Panc1 (cell line): ENCODE measurements around the gene HSP90B1. TPM values are rescaled to one million over a fixed set of nuclear protein-coding genes. Genes with fewer than 3 reads are reported as not detected.

ENCODE experiments used
- ATAC-seq: fragments of 200-7000 bp; cut with Tn5 transposase; 2 replicates; pipeline ENCODE4 v1.9.1; 2020; ENCODE audit warnings: mild to moderate bottlenecking, moderate library complexity
- BruUV-seq: library from RNA; stranded (reverse); fragments of 400-500 nt; replicated peaks from 2 replicates; lab custom pipeline; 2021; lab: Mats Ljungman, UMichigan
- CTCF ChIA-PET: fragments of 300-600 bp; sonication (Branson Sonifier 250); formaldehyde crosslinking; loops from one replicate; lab custom pipeline; 2022; ENCODE audit warnings: antibody characterized with exemption; lab: Charles Lee
- POLR2A ChIA-PET: fragments of 300-600 bp; sonication (Branson Sonifier 250); formaldehyde crosslinking; loops from one replicate; lab custom pipeline; 2022; ENCODE audit warnings: antibody characterized with exemption; lab: Charles Lee
- DNase-seq: peaks from one replicate; pipeline ENCODE4 v3.0.0-alpha.2; 2010; ENCODE audit warnings: low read depth, low spot score
- H3K27ac ChIP-seq: 2 replicates; pipeline ENCODE4 v1.5.1; 2011; ENCODE audit warnings: mild to moderate bottlenecking, low read length, inconsistent platforms
- H3K27me3 ChIP-seq: fragments of 200-500 bp; sonication (Bioruptor generic); 2 replicates; pipeline ENCODE4 v1.6.0; 2014; ENCODE audit warnings: low read length, inconsistent platforms; ENCODE audit not compliant: control insufficient read depth, insufficient read depth
- H3K36me3 ChIP-seq: fragments of 200-500 bp; sonication (Bioruptor generic); 2 replicates; pipeline ENCODE4 v1.5.1; 2014; ENCODE audit warnings: inconsistent platforms, mild to moderate bottlenecking, low read length, moderate library complexity; ENCODE audit not compliant: control insufficient read depth, insufficient read depth
- H3K4me1 ChIP-seq: 2 replicates; pipeline ENCODE4 v1.5.1; 2011; ENCODE audit warnings: inconsistent platforms, mild to moderate bottlenecking, low read length, moderate library complexity; ENCODE audit not compliant: control insufficient read depth, insufficient read depth
- H3K4me3 ChIP-seq, 2 experiments: 2 replicates each; pipeline ENCODE4 v1.5.1; 2011 to 2012; ENCODE audit warnings: low read depth in 2 of 2, low read length in 2 of 2, mild to moderate bottlenecking in 2 of 2, inconsistent platforms in 1 of 2, moderate library complexity in 1 of 2
- H3K9me3 ChIP-seq: fragments of 200-500 bp; sonication (Bioruptor generic); 2 replicates; pipeline ENCODE4 v1.5.1; 2014; ENCODE audit warnings: low read depth, mild to moderate bottlenecking, inconsistent platforms, low read length, moderate library complexity; ENCODE audit not compliant: control insufficient read depth, insufficient read depth
- CTCF ChIP-seq: fragments of 450-650 bp; IDR thresholded peaks from 2 replicates; pipeline ENCODE4 v1.5.1; 2017; ENCODE audit warnings: mild to moderate bottlenecking
- POLR2AphosphoS5 ChIP-seq: IDR thresholded peaks from 2 replicates; pipeline ENCODE4 v1.6.1; 2012; ENCODE audit warnings: mild to moderate bottlenecking, low read depth, low read length, moderate library complexity
- REST ChIP-seq, 2 experiments: IDR thresholded peaks; 2 replicates each; pipeline ENCODE4 v1.6.1; 2011 to 2012; ENCODE audit warnings: low read depth in 2 of 2, control low read depth in 1 of 2, low read length in 1 of 2, mild to moderate bottlenecking in 1 of 2, moderate library complexity in 1 of 2; ENCODE audit not compliant: insufficient read depth in 1 of 2
- SIN3A ChIP-seq: IDR thresholded peaks from 2 replicates; pipeline ENCODE4 v1.6.1; 2012; ENCODE audit warnings: low read depth, mild to moderate bottlenecking, low read length, moderate library complexity, borderline replicate concordance; ENCODE audit not compliant: insufficient read depth
- TCF7L2 ChIP-seq: IDR thresholded peaks from 2 replicates; pipeline ENCODE4 v1.6.1; 2011; ENCODE audit warnings: mild to moderate bottlenecking, low read depth, low read length, inconsistent platforms
- in situ Hi-C: cut with HindIII; loops from 2 replicates; pipeline ENCODE4 v1.10.0; 2016; ENCODE audit warnings: low sequenced_read_pairs, low pct_unique_long_range_greater_than_20kb
- intact Hi-C: fragments of 100-400 bp; cut with micrococcal nuclease; formaldehyde crosslinking; loops from one replicate; pipeline ENCODE4 v1.10.0; 2022; ENCODE audit not compliant: unreplicated experiment
- total RNA-seq: library from RNA; stranded (reverse); gene quantifications from one replicate; pipeline ENCODE4 v1.2.1, GENCODE V29; 2021; ENCODE audit not compliant: unreplicated experiment

Gene HSP90B1
- total RNA-seq, 1 experiment from 2014 or later, result 503 TPM

- DNase-seq (no peak), ATAC-seq (no peak)
- Histone ChIP-seq H3K27me3 (no peaks in the 10 kb centered on the region), H3K36me3 (no peaks in the 10 kb centered on the region), H3K4me3 (no peak overlapping the region), H3K4me1 (no peaks in the 10 kb centered on the region), H3K27ac (no peak overlapping the region), H3K9me3 (no peaks in the 10 kb centered on the region)
- intact Hi-C loops (no loop called here), in situ Hi-C loops (no loop called here)
- ChIA-PET CTCF (no interaction called here), POLR2A (interaction anchor here (0.8 kb wide), 1 partner anchor 10 kb away, joined by 4 read pairs; no protein-coding TSS in a partner anchor)
- TF ChIP-seq TCF7L2 (no peak), CTCF (no peak), SIN3A (no peak), POLR2AphosphoS5 (no peak), REST (IDR thresholded peaks at IDR 0.05; ENCODE audit: insufficient read depth in 1 of 2, low read depth in 2 of 2, low read length in 1 of 2) (no peak)
- BruUV-seq, result no TSS peak
These were observed 28.6 kb upstream of the HSP90B1 start for GRCh38 chr12:103901518-103902173.

- in situ Hi-C loops, result no loop called here
- intact Hi-C loops, result no loop called here
- no peaks in the 10 kb centered on the region for H3K27me3 ChIP-seq
- H3K9me3 ChIP-seq, result no peaks in the 10 kb centered on the region
- H3K27ac ChIP-seq, result no peak overlapping the region
- no peaks in the 10 kb centered on the region for H3K36me3 ChIP-seq
- ATAC-seq (no peak), DNase-seq (no peak)
- no peak overlapping the region for H3K4me3 ChIP-seq
- no peaks in the 10 kb centered on the region; the same call in 1 of the 2 replicates for H3K4me1 ChIP-seq
- no peak for TF ChIP-seq SIN3A
- no peak for TF ChIP-seq POLR2AphosphoS5
- no peak for TF ChIP-seq REST (IDR thresholded peaks at IDR 0.05; ENCODE audit: insufficient read depth in 1 of 2, low read depth in 2 of 2, low read length in 1 of 2)
- TF ChIP-seq TCF7L2, result no peak
- TF ChIP-seq CTCF, result no peak
- ChIA-PET POLR2A (no interaction called here), CTCF (no interaction called here)
- no TSS peak for BruUV-seq
These were observed 26.2 kb upstream of the HSP90B1 start for GRCh38 chr12:103903993-103904392.
